Measurements from ENCODE around the gene TMEM19.

TMEM19 gene

DNA sequence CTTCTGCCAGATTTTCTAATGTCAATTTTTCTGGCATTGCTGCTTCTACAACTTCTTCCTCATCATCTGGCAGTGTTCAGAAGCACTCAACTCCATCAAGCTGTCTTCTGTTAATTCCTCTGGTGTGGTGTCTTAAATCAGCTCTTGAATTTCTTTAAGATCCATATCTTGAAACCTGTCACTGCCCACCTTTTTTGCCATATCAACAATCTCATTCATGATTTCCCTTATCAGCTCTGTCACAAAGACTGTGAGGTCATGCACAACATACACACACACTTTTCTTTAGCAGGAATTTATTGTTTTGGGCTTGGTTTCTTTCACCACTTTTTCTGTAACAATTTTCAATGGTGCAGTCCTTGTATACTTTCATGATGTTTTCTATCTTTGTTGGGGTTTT is 14.6 kb upstream of the TMEM19 start:
- no peak overlapping the region for H3K23ac ChIP-seq (ENCODE audit: low read length in 2 of 2)
- H3K4me2 ChIP-seq (ENCODE audit: low read length, poor library complexity, severe bottlenecking) = no peak overlapping the region
- no peak overlapping the region for H2AFZ ChIP-seq (ENCODE audit: low read depth, low read length)
- no peaks in the 10 kb centered on the region for H3K4me1 ChIP-seq (ENCODE audit: control insufficient read depth, insufficient read depth, low read depth, low read length)
- H2BK12ac ChIP-seq (ENCODE audit: low read length in 2 of 2) = no peak overlapping the region
- H2BK5ac ChIP-seq (ENCODE audit: low read depth, low read length, poor library complexity, severe bottlenecking) = no peak overlapping the region
- no peak overlapping the region for H3K14ac ChIP-seq (ENCODE audit: low read length in 2 of 2)
- no peaks in the 10 kb centered on the region for H3K9me3 ChIP-seq (ENCODE audit: control insufficient read depth, low read length)
- H3K4ac ChIP-seq (ENCODE audit: low read depth in 1 of 2, low read length in 2 of 2) = no peak overlapping the region
- no peak overlapping the region for H3K18ac ChIP-seq (ENCODE audit: low read depth in 1 of 2, low read length in 2 of 2)
- no peak overlapping the region for H4K91ac ChIP-seq (ENCODE audit: low read length)
- H2BK15ac ChIP-seq (ENCODE audit: low read depth, poor library complexity, severe bottlenecking) = no peak overlapping the region
- no peak overlapping the region for H2AK5ac ChIP-seq (ENCODE audit: low read length, severe bottlenecking)
- no peak overlapping the region for H3K27ac ChIP-seq (ENCODE audit: low read length, poor library complexity, severe bottlenecking)
- no peaks in the 10 kb centered on the region for H3K27me3 ChIP-seq (ENCODE audit: control insufficient read depth in 1 of 2, insufficient read depth in 1 of 2, low read length in 2 of 2)
- peaks cover 9% of the 10 kb centered on the region for H3K79me1 ChIP-seq (replicated peaks; ENCODE audit: low read length, poor library complexity, severe bottlenecking)
- DNase-seq = no peak
- no peak overlapping the region for H4K8ac ChIP-seq (ENCODE audit: low read length)
- H3K9ac ChIP-seq (ENCODE audit: low read length) = no peak overlapping the region
- no peak overlapping the region for H2BK120ac ChIP-seq (ENCODE audit: low read depth, low read length)
- no peaks in the 10 kb centered on the region for H3K36me3 ChIP-seq (ENCODE audit: control insufficient read depth in 1 of 2, insufficient read depth in 2 of 2, low read depth in 1 of 2, low read length in 2 of 2)
- no peak overlapping the region for H3K4me3 ChIP-seq (ENCODE audit: insufficient read depth in 1 of 2, low read depth in 1 of 2, low read length in 2 of 2)

DNA sequence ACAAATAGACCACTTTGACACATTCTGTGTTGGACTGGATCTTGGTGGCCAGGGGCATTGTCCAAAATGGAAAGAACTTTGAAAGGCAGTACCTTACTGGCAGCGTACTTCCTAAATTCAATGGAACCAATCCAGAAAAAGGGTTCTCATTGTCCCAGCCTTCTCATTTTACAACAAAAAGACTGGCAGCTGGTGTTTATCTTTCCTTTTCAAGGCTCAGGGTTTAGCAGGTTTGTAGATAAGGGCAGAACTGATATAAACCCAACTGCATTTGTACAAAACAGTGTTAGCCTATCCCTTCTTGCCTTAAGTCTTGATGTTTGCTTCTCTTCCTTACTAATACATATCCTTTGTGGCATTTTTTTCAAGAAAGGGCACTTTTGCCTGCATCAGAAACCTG is 14.1 kb upstream of the TMEM19 start:
- 85% methylated on average over 1 of the region's 1 CpG for WGBS
- H3K23ac ChIP-seq (ENCODE audit: low read length in 2 of 2) = no peak overlapping the region
- no peak overlapping the region for H3K14ac ChIP-seq (ENCODE audit: low read length in 2 of 2)
- no peak overlapping the region for H3K4me2 ChIP-seq (ENCODE audit: low read length, poor library complexity, severe bottlenecking)
- no peak overlapping the region for H2AK5ac ChIP-seq (ENCODE audit: low read length, severe bottlenecking)
- no peak overlapping the region for H2BK120ac ChIP-seq (ENCODE audit: low read depth, low read length)
- no peak for DNase-seq
- H3K18ac ChIP-seq (ENCODE audit: low read depth in 1 of 2, low read length in 2 of 2) = no peak overlapping the region
- peaks cover 8% of the 10 kb centered on the region for H3K79me1 ChIP-seq (replicated peaks; ENCODE audit: low read length, poor library complexity, severe bottlenecking)
- H3K9me3 ChIP-seq (ENCODE audit: control insufficient read depth, low read length) = no peaks in the 10 kb centered on the region
- no peak overlapping the region for H3K9ac ChIP-seq (ENCODE audit: low read length)
- H3K4me3 ChIP-seq (ENCODE audit: insufficient read depth in 1 of 2, low read depth in 1 of 2, low read length in 2 of 2) = no peak overlapping the region
- no peak overlapping the region for H2BK5ac ChIP-seq (ENCODE audit: low read depth, low read length, poor library complexity, severe bottlenecking)
- no peak overlapping the region for H2BK15ac ChIP-seq (ENCODE audit: low read depth, poor library complexity, severe bottlenecking)
- H2BK12ac ChIP-seq (ENCODE audit: low read length in 2 of 2) = no peak overlapping the region
- H3K27me3 ChIP-seq (ENCODE audit: control insufficient read depth in 1 of 2, insufficient read depth in 1 of 2, low read length in 2 of 2) = no peaks in the 10 kb centered on the region
- no peak overlapping the region for H3K4ac ChIP-seq (ENCODE audit: low read depth in 1 of 2, low read length in 2 of 2)
- H3K27ac ChIP-seq (ENCODE audit: low read length, poor library complexity, severe bottlenecking) = no peak overlapping the region
- no peak overlapping the region for H4K91ac ChIP-seq (ENCODE audit: low read length)
- no peaks in the 10 kb centered on the region for H3K4me1 ChIP-seq (ENCODE audit: control insufficient read depth, insufficient read depth, low read depth, low read length)
- no peaks in the 10 kb centered on the region for H3K36me3 ChIP-seq (ENCODE audit: control insufficient read depth in 1 of 2, insufficient read depth in 2 of 2, low read depth in 1 of 2, low read length in 2 of 2)
- no peak overlapping the region for H2AFZ ChIP-seq (ENCODE audit: low read depth, low read length)
- no peak overlapping the region for H4K8ac ChIP-seq (ENCODE audit: low read length)

DNA sequence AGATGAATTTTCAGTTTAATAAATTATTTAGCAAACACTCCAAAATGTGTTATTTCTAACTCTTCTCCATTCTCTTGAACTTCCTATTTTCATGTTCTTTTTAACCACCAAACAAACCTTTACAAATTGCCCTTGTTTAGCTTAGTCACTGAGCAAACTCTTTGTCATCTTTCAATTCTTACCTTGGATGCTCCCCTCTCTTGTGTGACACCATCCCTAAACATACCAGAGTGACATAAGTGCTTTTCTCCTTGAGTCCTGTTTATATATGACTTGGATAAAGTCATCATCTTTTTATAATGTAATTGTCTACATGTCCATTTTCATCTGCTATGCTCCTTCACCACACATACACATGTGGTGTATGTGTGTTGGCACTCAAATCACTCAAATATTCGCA is 3.4 kb upstream of the TMEM19 start:
- no CpG with 5 or more reads among the region's 1 CpG for WGBS
- Histone ChIP-seq H2BK120ac (ENCODE audit: low read depth, low read length) (no peak overlapping the region), H3K4ac (ENCODE audit: low read depth in 1 of 2, low read length in 2 of 2) (no peak overlapping the region), H2AFZ (ENCODE audit: low read depth, low read length) (no peak overlapping the region), H3K27ac (ENCODE audit: low read length, poor library complexity, severe bottlenecking) (no peak overlapping the region), H3K79me1 (replicated peaks; ENCODE audit: low read length, poor library complexity, severe bottlenecking) (peaks cover 2% of the 10 kb centered on the region), H3K36me3 (ENCODE audit: control insufficient read depth in 1 of 2, insufficient read depth in 2 of 2, low read depth in 1 of 2, low read length in 2 of 2) (no peaks in the 10 kb centered on the region), H3K4me2 (ENCODE audit: low read length, poor library complexity, severe bottlenecking) (no peak overlapping the region), H3K14ac (ENCODE audit: low read length in 2 of 2) (no peak overlapping the region), H3K4me3 (ENCODE audit: insufficient read depth in 1 of 2, low read depth in 1 of 2, low read length in 2 of 2) (no peak overlapping the region), H4K8ac (ENCODE audit: low read length) (no peak overlapping the region), H2AK5ac (ENCODE audit: low read length, severe bottlenecking) (no peak overlapping the region), H4K91ac (ENCODE audit: low read length) (no peak overlapping the region), H3K9ac (ENCODE audit: low read length) (no peak overlapping the region), H2BK5ac (ENCODE audit: low read depth, low read length, poor library complexity, severe bottlenecking) (no peak overlapping the region), H3K18ac (ENCODE audit: low read depth in 1 of 2, low read length in 2 of 2) (no peak overlapping the region), H2BK12ac (ENCODE audit: low read length in 2 of 2) (no peak overlapping the region), H3K9me3 (ENCODE audit: control insufficient read depth, low read length) (no peaks in the 10 kb centered on the region), H3K27me3 (ENCODE audit: control insufficient read depth in 1 of 2, insufficient read depth in 1 of 2, low read length in 2 of 2) (no peaks in the 10 kb centered on the region), H2BK15ac (ENCODE audit: low read depth, poor library complexity, severe bottlenecking) (no peak overlapping the region), H3K23ac (ENCODE audit: low read length in 2 of 2) (no peak overlapping the region), H3K4me1 (ENCODE audit: control insufficient read depth, insufficient read depth, low read depth, low read length) (peaks cover 6% of the 10 kb centered on the region)
- DNase-seq = no peak

DNA sequence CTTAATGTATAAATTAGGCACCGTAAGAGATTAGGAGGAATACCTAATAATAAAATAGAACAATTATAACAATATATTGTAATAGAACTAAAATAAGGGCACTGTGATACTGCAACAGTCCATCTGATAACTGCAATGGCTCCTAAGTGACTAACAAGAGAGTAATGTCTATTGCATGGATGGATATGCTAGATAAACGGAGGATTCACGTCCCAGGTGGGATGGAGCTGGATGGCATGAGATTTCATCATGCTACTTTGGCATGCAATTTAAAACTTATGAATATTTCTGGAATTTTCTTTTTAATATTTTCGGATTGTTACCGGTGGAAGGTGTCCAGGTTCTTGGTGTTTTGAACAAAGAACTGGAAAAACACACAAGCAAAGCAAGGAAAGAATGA is 2.2 kb upstream of the TMEM19 start:
- H2BK12ac ChIP-seq (ENCODE audit: low read length in 2 of 2) = no peak overlapping the region
- no peak overlapping the region for H2BK5ac ChIP-seq (ENCODE audit: low read depth, low read length, poor library complexity, severe bottlenecking)
- no peak overlapping the region for H3K4me3 ChIP-seq (ENCODE audit: insufficient read depth in 1 of 2, low read depth in 1 of 2, low read length in 2 of 2)
- no peak overlapping the region for H2AK5ac ChIP-seq (ENCODE audit: low read length, severe bottlenecking)
- H3K23ac ChIP-seq (ENCODE audit: low read length in 2 of 2) = no peak overlapping the region
- H3K9ac ChIP-seq (ENCODE audit: low read length) = no peak overlapping the region
- DNase-seq = no peak
- H3K27me3 ChIP-seq (ENCODE audit: control insufficient read depth in 1 of 2, insufficient read depth in 1 of 2, low read length in 2 of 2) = no peaks in the 10 kb centered on the region
- H4K91ac ChIP-seq (ENCODE audit: low read length) = no peak overlapping the region
- no peak overlapping the region for H3K14ac ChIP-seq (ENCODE audit: low read length in 2 of 2)
- no peak overlapping the region for H2BK120ac ChIP-seq (ENCODE audit: low read depth, low read length)
- no peak overlapping the region for H2BK15ac ChIP-seq (ENCODE audit: low read depth, poor library complexity, severe bottlenecking)
- H3K4ac ChIP-seq (ENCODE audit: low read depth in 1 of 2, low read length in 2 of 2) = no peak overlapping the region
- H3K4me2 ChIP-seq (ENCODE audit: low read length, poor library complexity, severe bottlenecking) = no peak overlapping the region
- H3K79me1 ChIP-seq (replicated peaks; ENCODE audit: low read length, poor library complexity, severe bottlenecking) = peaks cover 6% of the 10 kb centered on the region
- H2AFZ ChIP-seq (ENCODE audit: low read depth, low read length) = no peak overlapping the region
- no peaks in the 10 kb centered on the region for H3K36me3 ChIP-seq (ENCODE audit: control insufficient read depth in 1 of 2, insufficient read depth in 2 of 2, low read depth in 1 of 2, low read length in 2 of 2)
- H3K27ac ChIP-seq (ENCODE audit: low read length, poor library complexity, severe bottlenecking) = no peak overlapping the region
- H3K9me3 ChIP-seq (ENCODE audit: control insufficient read depth, low read length) = no peaks in the 10 kb centered on the region
- WGBS = 89% methylated on average over 4 of the region's 5 CpGs
- no peak overlapping the region for H3K18ac ChIP-seq (ENCODE audit: low read depth in 1 of 2, low read length in 2 of 2)
- no peak overlapping the region for H4K8ac ChIP-seq (ENCODE audit: low read length)
- H3K4me1 ChIP-seq (ENCODE audit: control insufficient read depth, insufficient read depth, low read depth, low read length) = peaks cover 8% of the 10 kb centered on the region

Data from mesenchymal stem cell (in vitro differentiated cells and primary cell).